Memory B cell (primary cell): ENCODE data around the gene GNAL.

Experiments used
- ATAC-seq: fragments of 150-1000 bp; cut with Tn5 transposase; 2 replicates; pipeline ENCODE4 v1.10.0; 2021; ENCODE audit warnings: low read depth, mild to moderate bottlenecking, moderate library complexity
- DNase-seq, 2 donors: peaks; one replicate each; pipeline ENCODE4 v3.0.0; 2022; ENCODE audit warnings: low spot score in 2 of 2
- H3K27ac Mint-ChIP-seq: one replicate; pipeline ENCODE4 v1.8.0; 2022; ENCODE audit warnings: mild to moderate bottlenecking, moderate library complexity, mixed read lengths
- H3K27me3 Mint-ChIP-seq: one replicate; pipeline ENCODE4 v1.8.0; 2022; ENCODE audit warnings: mixed read lengths
- H3K36me3 Mint-ChIP-seq: one replicate; pipeline ENCODE4 v1.8.0; 2022; ENCODE audit warnings: mild to moderate bottlenecking, mixed read lengths
- H3K4me1 Mint-ChIP-seq: one replicate; pipeline ENCODE4 v1.8.0; 2022; ENCODE audit warnings: mixed read lengths
- H3K4me3 Mint-ChIP-seq: one replicate; pipeline ENCODE4 v1.8.0; 2022; ENCODE audit warnings: mild to moderate bottlenecking, moderate library complexity, mixed read lengths
- H3K9me3 Mint-ChIP-seq: one replicate; pipeline ENCODE4 v1.8.0; 2022; ENCODE audit warnings: mixed read lengths

GNAL gene

GRCh38 chr18:11663439-11664029, 25.5 kb upstream of the GNAL start:
- Mint-ChIP-seq H3K4me1 (no peaks in the 10 kb centered on the region), H3K4me3 (no peak overlapping the region), H3K27me3 (peaks cover 3% of the 10 kb centered on the region), H3K27ac (no peak overlapping the region), H3K36me3 (no peaks in the 10 kb centered on the region), H3K9me3 (no peaks in the 10 kb centered on the region)
- ATAC-seq (no peak), DNase-seq (no peak)

DNA sequence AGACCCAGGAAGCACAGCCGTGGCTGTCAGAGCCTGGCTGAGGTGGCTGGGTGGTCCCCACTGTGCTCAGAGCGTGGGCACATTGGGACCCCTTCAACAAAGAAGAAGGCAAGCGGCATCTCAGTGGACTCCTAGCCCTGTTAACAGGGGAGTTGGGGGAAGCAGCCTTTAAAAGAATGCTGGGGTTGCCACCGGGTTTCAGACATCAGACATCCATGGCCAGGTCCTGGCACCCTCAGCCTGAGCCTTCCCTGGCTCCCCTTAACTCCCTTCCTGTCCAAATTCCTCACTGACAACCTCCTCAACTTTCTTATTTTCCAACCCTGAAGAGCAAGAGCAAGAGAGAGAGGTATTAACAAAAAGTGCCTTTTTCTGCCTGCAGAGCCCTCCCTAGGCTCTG, 24.8 kb upstream of the GNAL start:
- no peaks in the 10 kb centered on the region for H3K9me3 Mint-ChIP-seq
- DNase-seq = no peak
- H3K4me3 Mint-ChIP-seq = no peak overlapping the region
- no peaks in the 10 kb centered on the region for H3K36me3 Mint-ChIP-seq
- H3K27me3 Mint-ChIP-seq = peaks cover 3% of the 10 kb centered on the region
- ATAC-seq = no peak
- no peak overlapping the region for H3K27ac Mint-ChIP-seq
- no peaks in the 10 kb centered on the region for H3K4me1 Mint-ChIP-seq

DNA sequence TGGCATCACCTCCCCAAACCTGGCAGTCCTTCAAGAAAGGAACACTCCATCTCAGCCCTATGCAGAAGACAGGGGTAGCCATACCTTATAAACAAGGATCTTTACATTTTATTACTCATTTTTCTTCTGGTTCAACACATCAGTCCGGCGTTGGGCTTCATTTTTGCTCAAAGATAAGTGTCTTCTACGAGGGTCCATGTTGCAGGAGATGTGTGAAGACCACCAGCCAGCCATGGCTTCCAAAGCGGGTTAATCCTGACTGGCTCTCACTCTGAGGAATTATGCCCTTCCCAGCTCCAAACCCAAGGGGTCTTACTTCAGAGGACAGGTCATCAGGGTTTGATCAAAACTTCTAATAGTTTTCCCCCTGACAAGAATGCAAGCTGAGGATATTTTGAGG, 23.9 kb upstream of the GNAL start:
- no peak for DNase-seq
- no peaks in the 10 kb centered on the region for H3K36me3 Mint-ChIP-seq
- peaks cover 5% of the 10 kb centered on the region for H3K27me3 Mint-ChIP-seq
- H3K4me1 Mint-ChIP-seq = no peaks in the 10 kb centered on the region
- no peak for ATAC-seq
- no peak overlapping the region for H3K4me3 Mint-ChIP-seq
- H3K9me3 Mint-ChIP-seq = no peaks in the 10 kb centered on the region
- no peak overlapping the region for H3K27ac Mint-ChIP-seq

GRCh38 chr18:11665587-11665986, 23.5 kb upstream of the GNAL start:
- no peak for DNase-seq
- peaks cover 8% of the 10 kb centered on the region for H3K27me3 Mint-ChIP-seq
- H3K4me3 Mint-ChIP-seq = no peak overlapping the region

DNA sequence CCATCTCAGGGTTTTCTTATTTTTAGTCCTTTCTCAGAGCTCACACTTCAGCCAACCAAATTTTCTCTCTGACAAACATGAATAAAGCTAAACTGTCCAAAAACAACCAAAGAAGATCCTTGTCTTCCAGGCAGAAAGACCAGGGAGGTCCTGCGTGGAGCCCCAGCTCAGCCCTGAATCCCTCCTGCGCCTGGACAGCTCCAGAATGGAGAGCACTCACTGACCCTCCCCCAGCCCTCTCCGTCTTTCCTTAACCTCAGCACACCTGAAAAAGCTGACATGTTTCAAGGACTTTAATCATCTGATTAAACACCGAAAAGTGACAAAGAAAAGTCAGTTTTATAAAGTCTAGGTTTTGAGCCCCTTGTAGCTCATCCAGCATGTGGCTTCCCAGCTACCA, 22.9 kb upstream of the GNAL start:
- Mint-ChIP-seq H3K9me3 (no peaks in the 10 kb centered on the region), H3K4me1 (no peaks in the 10 kb centered on the region), H3K4me3 (no peak overlapping the region), H3K36me3 (no peaks in the 10 kb centered on the region), H3K27ac (no peak overlapping the region), H3K27me3 (peaks cover 8% of the 10 kb centered on the region)
- no peak for ATAC-seq
- DNase-seq = no peak

More at GRCh38 chr18:11665587-11665986, 23.5 kb upstream of the GNAL start:
- no peak overlapping the region for H3K27ac Mint-ChIP-seq
- ATAC-seq = no peak
- H3K9me3 Mint-ChIP-seq = no peaks in the 10 kb centered on the region
- H3K36me3 Mint-ChIP-seq = no peaks in the 10 kb centered on the region
- no peaks in the 10 kb centered on the region for H3K4me1 Mint-ChIP-seq

GRCh38 chr18:11666831-11667230, 22.2 kb upstream of the GNAL start:
- Mint-ChIP-seq H3K4me1 (no peaks in the 10 kb centered on the region), H3K36me3 (no peaks in the 10 kb centered on the region)

DNA sequence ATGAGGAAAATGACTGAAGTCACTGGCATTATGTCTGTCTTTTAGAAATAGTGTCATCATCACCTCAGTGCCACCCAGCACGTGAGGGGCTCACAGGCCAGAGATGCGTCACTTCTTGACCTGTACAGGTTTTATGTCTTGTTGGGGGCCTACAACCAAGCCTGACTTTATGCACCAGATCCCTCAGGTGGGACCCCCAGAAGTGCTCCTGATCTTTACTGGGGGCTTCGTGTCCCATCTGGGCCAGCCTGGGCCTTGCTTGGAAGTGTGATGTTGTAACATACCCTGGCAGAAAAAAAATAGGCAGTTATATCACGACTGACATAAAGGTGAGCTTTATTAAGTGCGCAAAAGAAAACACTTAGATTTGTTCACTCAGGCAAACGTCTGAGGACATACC, 21.5 kb upstream of the GNAL start:
- H3K36me3 Mint-ChIP-seq = no peaks in the 10 kb centered on the region
- DNase-seq (no peak), ATAC-seq (no peak)
- peaks cover 12% of the 10 kb centered on the region for H3K27me3 Mint-ChIP-seq
- no peaks in the 10 kb centered on the region for H3K4me1 Mint-ChIP-seq
- no peak overlapping the region for H3K27ac Mint-ChIP-seq
- no peaks in the 10 kb centered on the region for H3K9me3 Mint-ChIP-seq
- no peak overlapping the region for H3K4me3 Mint-ChIP-seq

More at GRCh38 chr18:11666831-11667230, 22.2 kb upstream of the GNAL start:
- Mint-ChIP-seq H3K9me3 (no peaks in the 10 kb centered on the region), H3K4me3 (no peak overlapping the region), H3K27ac (no peak overlapping the region), H3K27me3 (peaks cover 9% of the 10 kb centered on the region)
- DNase-seq = no peak
- ATAC-seq = no peak

GRCh38 chr18:11668441-11669169, 20.5 kb upstream of the GNAL start:
- ATAC-seq = no peak
- H3K9me3 Mint-ChIP-seq = no peaks in the 10 kb centered on the region
- no peak for DNase-seq
- peaks cover 13% of the 10 kb centered on the region for H3K27me3 Mint-ChIP-seq
- H3K36me3 Mint-ChIP-seq = no peaks in the 10 kb centered on the region
- H3K27ac Mint-ChIP-seq = no peak overlapping the region
- no peak overlapping the region for H3K4me3 Mint-ChIP-seq
- H3K4me1 Mint-ChIP-seq = no peaks in the 10 kb centered on the region

GRCh38 chr18:11669271-11669947, 19.7 kb upstream of the GNAL start:
- Mint-ChIP-seq H3K27ac (no peak overlapping the region), H3K4me3 (no peak overlapping the region), H3K36me3 (no peaks in the 10 kb centered on the region), H3K9me3 (no peaks in the 10 kb centered on the region), H3K27me3 (peaks cover 18% of the 10 kb centered on the region), H3K4me1 (no peaks in the 10 kb centered on the region)
- ATAC-seq (no peak), DNase-seq (no peak)

- Mint-ChIP-seq H3K4me3 (no peak overlapping the region), H3K4me1 (no peaks in the 10 kb centered on the region), H3K27me3 (peaks cover 20% of the 10 kb centered on the region)
Observed at GRCh38 chr18:11669948-11670275, 19.2 kb upstream of the GNAL start.

GRCh38 chr18:11671156-11671555, 17.9 kb upstream of the GNAL start:
- peaks cover 21% of the 10 kb centered on the region for H3K27me3 Mint-ChIP-seq
- no peaks in the 10 kb centered on the region for H3K36me3 Mint-ChIP-seq

More at GRCh38 chr18:11669948-11670275, 19.2 kb upstream of the GNAL start:
- DNase-seq = no peak
- H3K36me3 Mint-ChIP-seq = no peaks in the 10 kb centered on the region
- no peaks in the 10 kb centered on the region for H3K9me3 Mint-ChIP-seq
- no peak for ATAC-seq
- H3K27ac Mint-ChIP-seq = no peak overlapping the region

DNA sequence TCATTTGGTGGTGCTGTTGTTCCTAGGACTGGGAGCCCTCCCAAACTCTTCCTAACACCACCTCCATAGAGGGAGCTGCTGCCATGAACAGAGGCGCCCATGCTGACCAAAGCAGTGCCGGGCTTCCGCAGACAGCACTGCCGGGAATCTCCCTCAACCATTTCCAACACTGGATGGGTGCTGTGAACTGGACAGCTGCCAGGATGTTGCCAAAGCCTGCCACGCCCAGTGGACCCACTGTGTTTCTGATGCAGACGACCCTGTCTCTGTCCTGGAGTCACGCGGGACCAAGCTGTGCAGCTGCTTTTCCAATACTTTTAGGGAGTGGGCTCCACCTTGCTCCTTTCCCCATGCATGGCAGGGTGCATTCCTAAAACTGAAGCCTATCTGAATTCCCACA, 16.9 kb upstream of the GNAL start:
- H3K36me3 Mint-ChIP-seq = no peaks in the 10 kb centered on the region
- no peaks in the 10 kb centered on the region for H3K4me1 Mint-ChIP-seq
- H3K27ac Mint-ChIP-seq = no peak overlapping the region
- no peak for ATAC-seq
- H3K27me3 Mint-ChIP-seq = peaks cover 25% of the 10 kb centered on the region
- H3K4me3 Mint-ChIP-seq = no peak overlapping the region
- H3K9me3 Mint-ChIP-seq = peaks cover 3% of the 10 kb centered on the region
- no peak for DNase-seq

More at GRCh38 chr18:11671156-11671555, 17.9 kb upstream of the GNAL start:
- no peak overlapping the region for H3K4me3 Mint-ChIP-seq
- no peaks in the 10 kb centered on the region for H3K4me1 Mint-ChIP-seq
- peaks cover 1% of the 10 kb centered on the region for H3K9me3 Mint-ChIP-seq
- ATAC-seq = no peak
- DNase-seq = no peak
- no peak overlapping the region for H3K27ac Mint-ChIP-seq

DNA sequence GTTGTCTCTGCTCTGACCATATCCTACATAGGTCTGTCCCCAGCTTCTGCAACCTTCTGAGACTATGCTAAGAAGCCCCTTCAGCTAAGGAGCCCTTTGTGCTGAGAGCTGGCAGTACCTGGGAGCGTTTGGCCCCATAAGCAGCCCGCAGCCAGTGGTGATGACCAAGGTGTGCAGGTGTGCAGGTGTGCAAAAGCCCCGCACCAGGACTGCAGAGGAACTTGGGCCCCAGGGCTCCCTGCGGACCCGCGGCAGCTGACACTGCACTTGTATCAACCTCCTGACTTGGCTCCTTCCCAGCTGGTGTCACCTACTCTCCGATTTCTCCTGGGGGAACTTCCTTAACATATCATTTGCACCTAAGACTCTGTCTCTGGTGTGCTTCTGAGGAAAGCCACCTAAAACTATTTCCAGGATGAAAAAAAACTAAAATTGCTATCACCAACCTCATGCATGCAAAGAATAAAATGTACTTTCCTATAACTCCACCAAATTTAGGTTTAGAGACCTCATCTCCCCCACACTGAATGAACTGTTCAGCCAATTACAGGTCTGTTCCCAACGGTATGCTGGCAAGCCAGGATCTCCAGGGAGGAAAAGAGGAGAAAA, 16.1 kb upstream of the GNAL start:
- ATAC-seq = no peak
- H3K4me1 Mint-ChIP-seq = no peaks in the 10 kb centered on the region

DNA sequence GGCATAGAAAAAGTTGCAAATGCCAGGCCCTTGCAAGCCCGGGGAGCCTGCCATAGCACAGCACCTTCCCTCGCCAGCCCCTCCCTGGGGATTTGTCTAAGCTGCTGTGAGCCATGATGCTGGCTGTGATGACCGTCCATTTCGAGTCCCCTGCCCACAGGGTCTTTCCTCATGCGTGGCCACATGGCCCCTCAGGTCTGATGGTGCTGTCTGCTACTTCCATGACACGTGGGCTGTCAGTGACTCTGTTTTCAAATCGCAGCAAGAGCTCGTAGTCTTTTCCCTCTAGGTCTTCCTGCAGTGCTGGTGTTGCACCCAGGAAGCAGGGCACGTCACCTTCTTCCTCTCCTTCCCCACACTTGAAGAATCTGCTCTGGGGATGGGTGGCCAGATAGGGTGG, 15.5 kb upstream of the GNAL start:
- no peak for DNase-seq

More for the DNA sequence above, 16.1 kb upstream of the GNAL start:
- no peaks in the 10 kb centered on the region for H3K36me3 Mint-ChIP-seq
- no peak overlapping the region for H3K4me3 Mint-ChIP-seq
- H3K27me3 Mint-ChIP-seq = peaks cover 26% of the 10 kb centered on the region
- H3K9me3 Mint-ChIP-seq = peaks cover 3% of the 10 kb centered on the region
- H3K27ac Mint-ChIP-seq = no peak overlapping the region
- no peak for DNase-seq

More for the DNA sequence above, 15.5 kb upstream of the GNAL start:
- Mint-ChIP-seq H3K4me3 (no peak overlapping the region), H3K27me3 (peaks cover 27% of the 10 kb centered on the region), H3K36me3 (no peaks in the 10 kb centered on the region), H3K27ac (no peak overlapping the region), H3K9me3 (peaks cover 3% of the 10 kb centered on the region), H3K4me1 (no peaks in the 10 kb centered on the region)
- no peak for ATAC-seq
